Smooth muscle cell (in vitro differentiated cells): Measurements from ENCODE around the gene IRGC. TPM values are rescaled to one million over a fixed set of nuclear protein-coding genes. Genes with fewer than 3 reads are reported as not detected.
"Not testable (repeated sequence)": the region's sequence is repeated elsewhere in the genome, so short reads cannot be mapped to it uniquely, and the experiment has no call there.

ENCODE experiments used
- DNase-seq: peaks from one replicate; lab custom pipeline; 2025; ENCODE audit not compliant: unreplicated experiment; lab: John Stamatoyannopoulos, UW
- H2AFZ ChIP-seq: fragments of 200-600 bp; sonication (generic); 2 replicates; pipeline ENCODE4 v1.6.0; 2016; ENCODE audit warnings: antibody characterized with exemption, low read depth, mild to moderate bottlenecking
- H3F3A ChIP-seq: fragments of 200-600 bp; sonication (generic); 2 replicates; pipeline ENCODE4 v1.6.0; 2017; ENCODE audit warnings: antibody characterized with exemption, low read depth
- H3K27ac ChIP-seq: fragments of 200-600 bp; sonication (generic); 2 replicates; pipeline ENCODE4 v1.5.1; 2016; ENCODE audit warnings: low read depth, mild to moderate bottlenecking
- H3K27me3 ChIP-seq: fragments of 200-600 bp; sonication (generic); 2 replicates; pipeline ENCODE4 v1.6.1; 2016; ENCODE audit warnings: low read depth, mild to moderate bottlenecking
- H3K36me3 ChIP-seq: fragments of 200-600 bp; sonication (generic); 2 replicates; pipeline ENCODE4 v1.5.1; 2016; ENCODE audit warnings: low read depth
- H3K4me1 ChIP-seq: fragments of 200-600 bp; sonication (generic); 2 replicates; pipeline ENCODE4 v1.5.1; 2016; ENCODE audit warnings: low read depth
- H3K4me2 ChIP-seq: fragments of 200-600 bp; sonication (generic); 2 replicates; pipeline ENCODE4 v1.6.0; 2016; ENCODE audit warnings: mild to moderate bottlenecking
- H3K4me3 ChIP-seq: fragments of 200-600 bp; sonication (generic); 2 replicates; pipeline ENCODE4 v1.5.1; 2016; ENCODE audit warnings: mild to moderate bottlenecking
- H3K79me2 ChIP-seq: fragments of 200-600 bp; sonication (generic); 2 replicates; pipeline ENCODE4 v1.6.0; 2016; ENCODE audit warnings: low read depth, mild to moderate bottlenecking
- H3K9ac ChIP-seq: fragments of 200-600 bp; sonication (generic); 2 replicates; pipeline ENCODE4 v1.6.0; 2016; ENCODE audit warnings: low read depth
- H3K9me3 ChIP-seq: fragments of 200-600 bp; sonication (generic); replicated peaks from 2 replicates; pipeline ENCODE4 v1.5.1; 2016; ENCODE audit warnings: low read depth
- H4K20me1 ChIP-seq: fragments of 200-600 bp; sonication (generic); 2 replicates; pipeline ENCODE4 v1.6.0; 2016; ENCODE audit warnings: low read depth
- WGBS: methylation state at CpG from one replicate; pipeline ENCODE4 v1.1.7; 2016; ENCODE audit warnings: low lambda C conversion rate; 5-methylcytosine and 5-hydroxymethylcytosine counted together
- polyA plus RNA-seq: library from polyadenylated mRNA; unstranded; fragments of >200 nt; fragmentation: Nextera tagmentation; extraction: Ambion mirVana; gene quantifications from 2 replicates; pipeline ENCODE4 v1.2.1, GENCODE V29; 2016
- total RNA-seq: library from RNA; depleted of rRNA; stranded (reverse); fragments of >200 nt; gene quantifications from 2 replicates; pipeline ENCODE4 v1.2.3, GENCODE V29; 2014
- TF ChIP-seq, protein P1 (sequence below): fragments of 200-600 bp; sonication (generic); IDR thresholded peaks from 2 replicates; pipeline ENCODE4 v1.5.1; 2017; ENCODE audit warnings: borderline replicate concordance, mild to moderate bottlenecking, antibody characterized with exemption; ENCODE audit not compliant: insufficient read depth, poor library complexity, severe bottlenecking

IRGC gene
- total and polyA plus RNA-seq, 2 experiments from 2014 or later, result not detected

DNA sequence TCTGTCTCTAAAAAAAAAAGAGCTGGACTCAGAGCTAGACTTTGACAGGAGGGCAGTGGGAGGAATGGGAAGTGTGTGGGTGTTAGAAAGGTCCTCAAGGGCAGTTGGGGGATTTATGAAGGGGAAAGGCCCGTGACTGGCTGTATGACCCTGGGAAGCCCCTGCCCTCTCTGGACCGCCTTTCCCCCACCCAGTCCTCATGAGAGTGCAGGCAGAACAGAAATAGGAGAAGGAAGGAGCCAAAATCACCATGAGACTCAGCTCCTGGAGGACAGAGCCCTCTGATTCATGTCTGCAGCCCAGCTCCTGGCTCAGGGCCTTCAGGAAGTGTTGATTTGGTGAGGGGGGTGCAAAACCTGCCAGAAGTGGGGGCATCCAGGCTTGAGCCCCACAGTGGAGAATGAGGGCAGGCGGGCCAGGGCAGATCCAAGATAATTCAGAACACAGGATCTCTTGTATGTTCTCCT, 47.6 kb downstream of the IRGC start:
- Histone ChIP-seq H3K4me2 (no peak overlapping the region), H3K4me1 (no peaks in the 10 kb centered on the region), H3K4me3 (no peak overlapping the region), H3F3A (peaks cover 11% of the 10 kb centered on the region), H3K36me3 (no peaks in the 10 kb centered on the region), H3K9ac (no peak overlapping the region), H3K79me2 (no peaks in the 10 kb centered on the region), H3K9me3 (no peaks in the 10 kb centered on the region), H4K20me1 (no peaks in the 10 kb centered on the region), H3K27ac (peak overlapping the region; percentile 65), H3K27me3 (no peaks in the 10 kb centered on the region), H2AFZ (no peak overlapping the region)
- 63% methylated on average over 3 of the region's 3 CpGs for WGBS
- TF ChIP-seq, protein P1, sequence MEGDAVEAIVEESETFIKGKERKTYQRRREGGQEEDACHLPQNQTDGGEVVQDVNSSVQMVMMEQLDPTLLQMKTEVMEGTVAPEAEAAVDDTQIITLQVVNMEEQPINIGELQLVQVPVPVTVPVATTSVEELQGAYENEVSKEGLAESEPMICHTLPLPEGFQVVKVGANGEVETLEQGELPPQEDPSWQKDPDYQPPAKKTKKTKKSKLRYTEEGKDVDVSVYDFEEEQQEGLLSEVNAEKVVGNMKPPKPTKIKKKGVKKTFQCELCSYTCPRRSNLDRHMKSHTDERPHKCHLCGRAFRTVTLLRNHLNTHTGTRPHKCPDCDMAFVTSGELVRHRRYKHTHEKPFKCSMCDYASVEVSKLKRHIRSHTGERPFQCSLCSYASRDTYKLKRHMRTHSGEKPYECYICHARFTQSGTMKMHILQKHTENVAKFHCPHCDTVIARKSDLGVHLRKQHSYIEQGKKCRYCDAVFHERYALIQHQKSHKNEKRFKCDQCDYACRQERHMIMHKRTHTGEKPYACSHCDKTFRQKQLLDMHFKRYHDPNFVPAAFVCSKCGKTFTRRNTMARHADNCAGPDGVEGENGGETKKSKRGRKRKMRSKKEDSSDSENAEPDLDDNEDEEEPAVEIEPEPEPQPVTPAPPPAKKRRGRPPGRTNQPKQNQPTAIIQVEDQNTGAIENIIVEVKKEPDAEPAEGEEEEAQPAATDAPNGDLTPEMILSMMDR, result no peak
- DNase-seq, result no peak

DNA sequence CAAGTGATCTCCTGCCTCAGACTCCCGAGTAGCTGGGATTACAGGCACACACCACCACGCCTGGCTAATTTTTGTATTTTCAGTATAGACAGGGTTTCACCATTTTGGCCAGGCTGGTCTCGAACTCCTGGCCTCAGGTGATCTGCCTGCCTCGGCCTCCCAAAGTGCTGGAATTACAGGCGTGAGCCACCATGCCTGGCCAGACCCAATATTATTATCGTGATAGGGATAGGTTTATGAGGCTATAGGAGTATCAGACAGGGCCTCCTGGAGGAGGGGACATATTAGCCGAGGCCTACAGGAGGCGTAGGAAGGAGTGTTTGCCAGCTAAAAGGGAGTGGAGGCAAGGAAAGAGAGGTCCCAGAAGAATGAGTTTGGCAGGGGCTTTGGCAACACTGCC, 48.8 kb downstream of the IRGC start:
- not testable (repeated sequence) for H4K20me1 ChIP-seq, H3K9ac ChIP-seq, H3F3A ChIP-seq, H3K27me3 ChIP-seq, H2AFZ ChIP-seq, H3K79me2 ChIP-seq, H3K4me3 ChIP-seq, H3K36me3 ChIP-seq, H3K4me1 ChIP-seq, DNase-seq, H3K9me3 ChIP-seq
- 77% methylated on average over 8 of the region's 8 CpGs for WGBS
- Histone ChIP-seq H3K27ac (peak overlapping the region; percentile 90), H3K4me2 (peak overlapping the region; percentile 3)

DNA sequence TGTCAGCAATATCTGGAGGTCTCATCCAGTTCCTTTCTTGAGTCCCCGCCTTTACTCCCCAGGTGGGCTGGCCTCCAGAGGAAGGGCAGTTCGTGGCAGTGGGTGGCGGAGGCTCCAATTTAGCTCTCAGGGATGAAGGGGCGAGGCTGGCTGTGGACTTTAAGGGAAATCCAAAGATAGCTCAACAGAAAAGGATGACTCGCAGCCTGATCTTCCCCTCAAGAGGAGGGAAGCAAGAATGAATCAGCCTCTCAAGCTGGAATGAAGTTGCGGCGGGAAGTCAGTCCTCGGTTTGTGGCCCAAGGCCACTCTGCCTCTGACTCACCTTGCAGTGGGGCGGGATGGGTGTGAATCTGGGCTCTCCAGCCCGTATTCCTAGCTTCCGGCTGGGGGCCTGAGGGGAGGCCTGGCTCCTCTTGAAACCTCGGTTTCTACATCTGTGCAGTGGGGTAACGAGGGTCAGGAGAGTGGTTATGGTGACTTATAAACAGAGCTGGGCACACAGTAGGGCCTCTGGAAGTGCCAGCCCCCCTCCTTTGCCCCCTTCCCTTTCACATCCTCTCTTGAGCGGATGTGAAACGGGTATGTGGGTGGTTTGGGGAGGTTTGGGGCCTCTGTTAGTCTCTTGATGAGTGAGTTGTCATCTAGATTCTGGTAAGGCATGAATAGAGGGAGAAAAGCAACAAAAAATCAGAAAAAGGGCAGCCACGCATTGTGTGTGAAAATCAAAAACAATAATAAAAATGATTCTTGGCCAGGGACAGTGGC, 49.4 kb downstream of the IRGC start:
- no peaks in the 10 kb centered on the region for H3K9me3 ChIP-seq

GRCh38 chr19:43766755-43767043, 50.8 kb downstream of the IRGC start:
- Histone ChIP-seq H3K79me2 (no peaks in the 10 kb centered on the region), H3K4me1 (no peaks in the 10 kb centered on the region), H2AFZ (no peak overlapping the region), H3K9me3 (no peaks in the 10 kb centered on the region), H3K27ac (no peak overlapping the region), H3F3A (peaks cover 8% of the 10 kb centered on the region), H3K36me3 (no peaks in the 10 kb centered on the region), H3K4me2 (no peak overlapping the region), H4K20me1 (no peaks in the 10 kb centered on the region), H3K9ac (no peak overlapping the region), H3K4me3 (no peak overlapping the region), H3K27me3 (peaks cover 3% of the 10 kb centered on the region)
- WGBS, result 65% methylated on average over 4 of the region's 4 CpGs
- no peak for DNase-seq
- TF ChIP-seq, protein P1, result no peak

More for the DNA sequence above, 49.4 kb downstream of the IRGC start:
- Histone ChIP-seq H3K79me2 (no peaks in the 10 kb centered on the region), H3K4me2 (peak overlapping the region; percentile 19), H3K27ac (peak overlapping the region; percentile 90), H3K4me3 (no peak overlapping the region), H4K20me1 (no peaks in the 10 kb centered on the region), H3K9ac (no peak overlapping the region), H3F3A (peaks cover 8% of the 10 kb centered on the region), H2AFZ (no peak overlapping the region), H3K36me3 (no peaks in the 10 kb centered on the region), H3K4me1 (no peaks in the 10 kb centered on the region), H3K27me3 (no peaks in the 10 kb centered on the region)
- WGBS, result 14% methylated on average over 16 of the region's 16 CpGs
- TF ChIP-seq, protein P1, result no peak
- peak; percentile 8 for DNase-seq
